ENCODE measurements around the gene ZMYND8. TPM values are rescaled to one million over a fixed set of nuclear protein-coding genes. Genes with fewer than 3 reads are reported as not detected.
"Not testable (repeated sequence)": the region's sequence is repeated elsewhere in the genome, so short reads cannot be mapped to it uniquely, and the experiment has no call there.

Gene ZMYND8
- total and polyA plus RNA-seq, 11 donors: 11.3 to 46.4 (median 28.7) TPM

DNA sequence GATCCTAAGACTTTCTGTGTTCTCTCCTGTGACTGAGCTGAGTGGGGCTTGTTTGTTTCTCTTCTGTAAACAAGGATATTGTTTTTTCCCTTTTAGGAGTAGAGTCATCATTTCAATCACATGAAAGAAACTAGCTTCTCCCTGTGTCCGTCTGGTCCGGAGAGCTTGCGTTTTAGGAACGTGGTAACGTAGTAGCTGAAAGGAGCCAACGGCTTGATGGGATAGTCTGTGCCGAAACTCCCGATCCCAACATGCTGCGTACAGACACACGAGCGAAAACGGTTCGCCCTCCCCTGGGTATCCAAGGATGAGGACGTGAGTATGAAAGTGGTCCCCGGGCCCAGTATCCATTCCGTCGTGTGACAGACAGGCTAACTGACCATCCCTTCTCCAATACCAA, 146.5 kb downstream of the ZMYND8 start:
- DNase-seq: no peak

DNA sequence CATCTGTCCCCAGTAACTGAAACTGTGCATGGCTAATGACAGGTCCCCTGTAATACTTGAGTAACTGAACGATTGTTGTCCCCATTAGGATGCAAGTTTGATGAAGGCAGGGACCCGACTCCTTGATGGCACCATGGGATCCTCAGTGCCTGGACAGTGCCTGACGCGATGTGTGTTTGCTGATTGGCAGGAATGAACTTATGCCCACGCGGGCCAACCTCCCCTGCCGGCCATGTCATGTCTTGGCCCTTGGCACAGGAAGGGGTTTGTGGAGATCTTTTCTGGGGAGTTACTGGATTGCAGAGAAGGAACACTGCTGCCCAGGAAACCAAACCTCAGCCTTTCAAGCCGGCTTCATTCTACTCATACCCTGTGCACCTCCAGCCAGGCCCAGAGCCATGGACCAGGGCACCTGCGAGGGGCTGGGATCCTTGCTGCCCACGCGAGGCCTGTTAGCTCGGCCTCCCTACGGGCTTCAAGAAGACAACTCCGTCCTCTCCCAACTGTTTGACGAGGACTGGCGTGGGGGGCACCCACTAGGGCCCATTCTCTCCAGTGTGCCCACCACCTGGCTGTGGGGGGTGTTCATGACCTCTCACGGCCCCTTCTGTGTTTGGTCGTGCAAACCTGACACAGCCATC, 147.8 kb downstream of the ZMYND8 start:
- 93 to 98% (median 95%) methylated on average over 13 to 18 of the region's 18 CpGs for WGBS, 4 donors
- Histone ChIP-seq H3K4me1 (peaks cover 0 to 22% (median 7%) of the 10 kb centered on the region in 12 donors), H3K27ac (no peak overlapping the region), H3K27me3 (no peaks in the 10 kb centered on the region), H3K36me3 (peaks cover 0 to 55% (median 47%) of the 10 kb centered on the region in 9 donors), H3K9me3 (no peaks in the 10 kb centered on the region), H3K4me3 (no peak overlapping the region)
- DNase-seq (no peak), ATAC-seq (no peak)
- intact Hi-C loops (cut with DNase I): loop anchor here in 4 of 10 donors (5.0 kb wide), 5 partner anchors 54 to 419 kb away; no protein-coding TSS in a partner anchor
- no peak for TF ChIP-seq POLR2A (IDR thresholded peaks at IDR 0.05)
- TF ChIP-seq, protein P1, sequence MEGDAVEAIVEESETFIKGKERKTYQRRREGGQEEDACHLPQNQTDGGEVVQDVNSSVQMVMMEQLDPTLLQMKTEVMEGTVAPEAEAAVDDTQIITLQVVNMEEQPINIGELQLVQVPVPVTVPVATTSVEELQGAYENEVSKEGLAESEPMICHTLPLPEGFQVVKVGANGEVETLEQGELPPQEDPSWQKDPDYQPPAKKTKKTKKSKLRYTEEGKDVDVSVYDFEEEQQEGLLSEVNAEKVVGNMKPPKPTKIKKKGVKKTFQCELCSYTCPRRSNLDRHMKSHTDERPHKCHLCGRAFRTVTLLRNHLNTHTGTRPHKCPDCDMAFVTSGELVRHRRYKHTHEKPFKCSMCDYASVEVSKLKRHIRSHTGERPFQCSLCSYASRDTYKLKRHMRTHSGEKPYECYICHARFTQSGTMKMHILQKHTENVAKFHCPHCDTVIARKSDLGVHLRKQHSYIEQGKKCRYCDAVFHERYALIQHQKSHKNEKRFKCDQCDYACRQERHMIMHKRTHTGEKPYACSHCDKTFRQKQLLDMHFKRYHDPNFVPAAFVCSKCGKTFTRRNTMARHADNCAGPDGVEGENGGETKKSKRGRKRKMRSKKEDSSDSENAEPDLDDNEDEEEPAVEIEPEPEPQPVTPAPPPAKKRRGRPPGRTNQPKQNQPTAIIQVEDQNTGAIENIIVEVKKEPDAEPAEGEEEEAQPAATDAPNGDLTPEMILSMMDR (IDR thresholded peaks at IDR 0.05): no peak

More for the DNA sequence above, 146.5 kb downstream of the ZMYND8 start:
- no peaks in the 10 kb centered on the region for H3K9me3 ChIP-seq
- peaks cover 0 to 66% (median 57%) of the 10 kb centered on the region in 9 donors for H3K36me3 ChIP-seq
- H3K27me3 ChIP-seq: no peaks in the 10 kb centered on the region
- TF ChIP-seq, protein P1 (IDR thresholded peaks at IDR 0.05): no peak
- TF ChIP-seq POLR2A (IDR thresholded peaks at IDR 0.05): no peak
- WGBS, 4 donors: 93 to 95% (median 95%) methylated on average over 17 of the region's 17 CpGs
- no peak overlapping the region for H3K27ac ChIP-seq
- peaks cover 0 to 31% (median 8%) of the 10 kb centered on the region in 12 donors for H3K4me1 ChIP-seq
- intact Hi-C loops (cut with DNase I): loop anchor here in 6 of 10 donors (5.0 kb wide), 6 partner anchors 47 to 417 kb away; no protein-coding TSS in a partner anchor
- H3K4me3 ChIP-seq: no peak overlapping the region
- ATAC-seq: no peak

DNA sequence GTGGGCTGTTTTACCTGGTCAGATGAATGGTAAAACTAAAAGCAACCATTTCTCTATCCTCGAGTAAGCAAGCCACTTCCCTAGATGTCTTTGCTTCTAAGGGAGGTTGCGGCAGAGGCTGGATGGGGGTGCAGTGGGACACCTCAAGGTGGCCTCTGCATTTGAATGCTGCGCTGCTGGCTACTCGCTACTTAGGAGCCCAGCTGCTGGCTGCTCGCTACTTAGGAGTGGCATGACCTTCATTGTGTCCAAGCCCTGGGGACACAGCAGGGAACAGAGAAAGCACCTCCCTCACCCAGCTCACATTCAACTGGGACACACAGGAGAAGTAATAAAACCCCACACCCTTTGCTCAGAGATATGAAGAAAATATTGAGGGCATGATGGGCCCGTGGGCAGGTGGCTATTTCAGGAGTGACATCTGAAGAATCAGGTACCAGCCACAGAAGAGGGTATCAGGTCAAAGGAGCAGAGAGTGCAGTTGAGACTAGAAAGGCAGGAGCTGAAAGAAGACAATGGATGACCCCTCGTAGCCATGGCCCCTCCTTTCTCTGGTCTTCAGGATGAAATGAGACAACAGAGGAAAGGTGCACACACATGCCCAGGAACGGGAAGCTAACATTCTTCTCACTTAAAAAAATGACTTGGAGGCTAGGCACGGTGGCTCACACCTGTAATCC, 149.4 kb downstream of the ZMYND8 start:
- no peaks in the 10 kb centered on the region for H3K27me3 ChIP-seq
- TF ChIP-seq, protein P1 (IDR thresholded peaks at IDR 0.05): no peak
- TF ChIP-seq POLR2A (IDR thresholded peaks at IDR 0.05): no peak
- H3K36me3 ChIP-seq: peaks cover 0 to 41% (median 39%) of the 10 kb centered on the region in 9 donors
- no peaks in the 10 kb centered on the region for H3K9me3 ChIP-seq
- DNase-seq: no peak
- intact Hi-C loops (cut with DNase I): loop anchor here in 4 of 10 donors (5.0 kb wide), 5 partner anchors 55 to 420 kb away; no protein-coding TSS in a partner anchor
- peaks cover 0 to 9% (median 3%) of the 10 kb centered on the region in 12 donors for H3K4me1 ChIP-seq
- no peak overlapping the region for H3K27ac ChIP-seq
- ATAC-seq: peak; percentile 20 to 56 (median 51)
- 73 to 80% (median 78%) methylated on average over 8 to 9 of the region's 9 CpGs for WGBS, 4 donors
- H3K4me3 ChIP-seq: no peak overlapping the region

DNA sequence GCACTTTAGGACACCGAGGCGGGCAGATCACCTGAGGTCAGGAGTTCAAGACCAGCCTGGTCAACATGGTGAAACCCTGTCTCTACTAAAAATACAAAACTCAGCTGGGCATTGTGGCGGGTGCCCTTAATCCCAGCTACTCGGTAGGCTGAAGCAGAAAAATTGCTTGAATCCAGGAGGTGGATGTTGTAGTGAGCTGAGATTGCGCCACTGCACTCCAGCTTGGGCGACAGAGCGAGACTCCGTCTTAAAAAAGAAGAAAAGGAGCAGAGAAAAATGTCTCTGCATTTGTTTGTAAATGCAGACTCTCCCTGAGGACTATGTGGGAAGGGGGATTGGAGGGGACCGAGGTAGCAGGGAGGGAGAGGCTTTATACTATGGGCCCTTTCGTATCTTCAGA, 149.9 kb downstream of the ZMYND8 start:
- ATAC-seq: not testable (repeated sequence)

More for the DNA sequence above, 149.9 kb downstream of the ZMYND8 start:
- peaks cover 0 to 36% (median 33%) of the 10 kb centered on the region in 9 donors for H3K36me3 ChIP-seq
- H3K27me3 ChIP-seq, H3K4me1 ChIP-seq, H3K27ac ChIP-seq, H3K9me3 ChIP-seq, H3K4me3 ChIP-seq, DNase-seq: not testable (repeated sequence)
- intact Hi-C loops (cut with DNase I): loop anchor here in 4 of 10 donors (5.0 kb wide), 5 partner anchors 56 to 421 kb away; no protein-coding TSS in a partner anchor
- WGBS, 4 donors: 91 to 95% (median 94%) methylated on average over 10 of the region's 10 CpGs

All from heart left ventricle (tissue), 16 donors.